Activated gamma-delta T cell treated with Interleukin-2 at 50 U/mL for 16 hours (primary cell): ENCODE data around the gene EXOC1.
A peak's percentile ranks its signal among the peaks of the same experiment; 100 is the strongest.
"Not testable (repeated sequence)": the region's sequence is repeated elsewhere in the genome, so short reads cannot be mapped to it uniquely, and the experiment has no call there.

Experiments used
- DNase-seq: peaks from one replicate; pipeline ENCODE4 v3.0.0-alpha.2; 2020

EXOC1 gene

DNA sequence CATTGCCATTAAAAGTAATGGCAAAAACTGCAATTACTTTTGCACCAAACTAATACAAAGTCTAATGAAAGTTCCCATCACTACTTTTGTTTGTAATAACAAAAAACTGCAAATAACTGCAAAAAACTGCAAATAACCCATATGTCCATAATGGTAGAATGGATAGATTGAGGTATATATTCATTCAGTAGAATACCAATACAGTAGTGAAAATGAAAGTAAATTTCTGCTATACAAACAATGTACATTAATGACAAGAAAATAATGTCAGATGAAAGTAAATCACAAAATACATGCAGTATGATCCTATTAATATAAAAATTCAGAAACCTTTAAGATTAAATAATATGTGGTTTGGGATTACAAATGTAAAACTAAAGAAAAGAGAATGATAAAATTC lies 54.0 kb downstream of the EXOC1 start:
- no peak for DNase-seq

DNA sequence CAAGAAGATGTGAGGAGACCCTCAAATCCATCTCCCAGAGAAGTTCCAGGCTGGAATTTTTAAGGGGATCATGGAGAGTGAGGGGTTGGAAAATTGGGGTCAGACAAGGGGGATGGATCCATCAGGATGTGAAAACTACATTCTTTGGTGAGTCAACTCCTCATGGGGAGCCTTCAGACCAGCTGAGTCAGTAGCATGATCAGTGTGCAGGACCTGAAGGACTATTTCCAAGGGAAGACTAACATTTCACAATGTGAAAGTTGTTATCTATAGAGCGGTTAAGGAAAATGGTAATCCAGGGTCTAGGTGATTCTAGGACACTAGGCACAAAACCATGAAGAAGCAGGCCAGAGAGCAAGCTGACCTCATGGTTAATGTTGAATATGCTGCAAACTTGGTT lies 56.7 kb downstream of the EXOC1 start:
- no peak for DNase-seq

DNA sequence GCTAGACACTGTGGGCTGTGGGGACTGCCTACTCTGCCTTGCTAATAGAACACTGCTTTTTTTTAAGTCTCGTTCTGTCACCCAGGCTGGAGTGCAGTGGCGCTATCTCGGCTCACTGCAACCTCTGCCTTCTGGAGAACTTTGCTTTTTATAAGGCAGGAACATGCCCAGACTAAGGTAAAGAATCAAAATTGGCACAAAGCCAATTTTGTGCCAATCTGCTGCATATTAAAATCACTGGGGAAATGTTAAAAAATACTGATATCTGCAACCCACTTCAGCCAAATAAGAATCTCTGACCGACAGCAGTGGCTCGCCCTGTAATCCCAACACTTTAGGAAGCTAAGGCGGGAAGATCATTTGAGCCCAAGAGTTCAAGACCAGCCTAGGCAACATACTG lies 58.8 kb downstream of the EXOC1 start:
- no peak for DNase-seq

DNA sequence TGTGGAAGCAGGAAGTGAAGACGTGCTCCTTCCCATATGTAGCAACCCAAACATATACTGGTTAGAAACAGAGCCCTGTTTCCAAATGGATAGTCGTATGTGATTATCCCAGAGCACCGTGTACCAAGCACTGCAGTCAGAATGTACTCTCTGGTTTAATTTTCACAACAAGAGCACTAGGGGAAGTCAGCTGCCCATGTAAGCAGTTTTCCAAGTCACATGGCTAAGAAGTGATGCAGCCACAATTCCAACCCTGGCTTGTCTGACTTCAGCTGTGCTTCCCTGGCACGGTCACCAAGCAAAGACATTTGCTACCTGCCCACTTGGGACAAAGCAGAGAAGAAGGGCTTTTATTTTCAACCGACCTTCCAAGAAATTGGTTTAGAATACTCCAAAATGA lies 67.1 kb downstream of the EXOC1 start:
- no peak for DNase-seq

DNA sequence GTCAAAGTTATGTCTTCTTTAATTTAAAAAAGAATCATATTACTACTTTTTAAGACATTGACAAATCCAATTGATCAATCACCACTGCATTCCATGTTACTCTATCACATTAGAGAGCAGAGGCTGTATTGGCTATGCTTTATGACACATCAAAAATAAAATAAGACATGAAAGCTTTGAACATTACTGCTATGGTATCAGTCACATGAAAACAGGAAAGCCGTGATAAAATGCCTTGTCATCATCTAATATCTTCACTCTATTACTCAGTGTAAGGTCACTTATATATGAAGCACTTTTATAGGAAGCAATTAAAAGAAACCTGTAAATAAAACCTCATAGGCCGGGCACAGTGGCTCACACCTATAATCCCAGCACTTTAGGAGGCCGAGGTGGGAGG lies 67.6 kb downstream of the EXOC1 start:
- no peak for DNase-seq

DNA sequence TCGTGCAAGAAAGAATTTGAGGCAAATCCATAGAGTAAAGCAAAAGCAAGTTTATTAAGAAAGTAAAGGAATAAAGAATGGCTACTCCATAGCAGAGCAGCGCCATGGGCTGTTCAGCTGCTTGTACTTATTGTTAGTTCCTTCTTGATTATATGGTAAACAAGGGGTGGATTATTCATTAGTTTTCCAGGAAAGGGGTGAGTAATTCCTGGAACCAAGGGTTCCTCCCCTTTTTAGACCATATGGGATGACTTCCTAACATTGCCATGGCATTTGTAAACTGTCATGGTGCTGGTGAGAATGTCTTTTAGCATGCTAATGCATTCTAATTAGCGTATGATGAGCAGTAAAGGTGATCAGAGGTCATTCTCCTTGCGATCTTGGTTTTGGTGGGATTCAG lies 71.8 kb downstream of the EXOC1 start:
- DNase-seq = no peak

DNA sequence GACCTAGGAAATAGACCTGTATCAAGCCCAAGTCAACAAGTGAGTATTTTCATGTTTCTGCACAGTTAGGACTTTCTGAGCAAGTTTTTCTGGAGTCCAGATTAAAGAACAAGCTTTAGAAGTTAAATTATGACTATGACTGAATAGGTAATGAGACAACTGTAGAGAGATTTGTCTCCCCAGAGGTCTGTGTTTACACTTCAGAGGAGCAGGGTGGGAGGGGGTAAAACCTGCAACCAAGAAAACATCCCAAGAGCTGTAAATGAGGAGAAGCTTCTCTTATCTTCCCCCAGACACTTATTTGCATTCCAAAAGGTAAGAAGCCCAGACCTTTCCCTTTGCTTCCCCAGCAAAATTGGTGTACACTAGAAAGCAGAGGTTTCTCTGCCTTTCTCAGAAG lies 73.2 kb downstream of the EXOC1 start:
- no peak for DNase-seq

DNA sequence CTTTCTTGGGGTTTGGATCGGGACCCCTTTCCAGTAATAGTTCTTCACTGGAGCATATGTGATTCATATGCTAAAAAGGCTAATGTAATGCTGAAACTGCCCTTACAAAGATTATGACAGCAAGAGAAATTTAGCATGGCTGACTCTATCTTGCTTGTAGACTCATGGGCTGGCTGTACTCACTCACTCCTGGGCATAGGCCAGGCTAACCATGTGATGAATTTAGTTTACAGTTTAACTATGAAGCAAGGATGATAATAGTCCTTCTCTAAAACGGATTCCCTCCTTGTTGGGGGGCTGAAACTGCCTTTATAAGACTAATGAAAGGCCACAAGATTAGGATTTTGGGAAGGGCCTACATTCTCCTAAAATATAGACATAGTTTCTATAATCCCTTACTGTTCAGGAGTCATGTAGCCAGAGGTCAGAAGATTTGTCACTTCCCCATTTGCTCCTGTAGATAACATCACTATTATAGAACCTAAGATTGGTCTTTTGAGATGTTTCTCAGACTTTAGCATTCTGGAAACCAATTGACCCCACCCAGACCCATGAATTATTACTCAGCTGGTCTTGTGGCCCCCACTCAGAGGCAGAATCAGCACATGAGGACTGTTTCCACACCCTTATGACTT lies 74.5 kb downstream of the EXOC1 start:
- DNase-seq = no peak

DNA sequence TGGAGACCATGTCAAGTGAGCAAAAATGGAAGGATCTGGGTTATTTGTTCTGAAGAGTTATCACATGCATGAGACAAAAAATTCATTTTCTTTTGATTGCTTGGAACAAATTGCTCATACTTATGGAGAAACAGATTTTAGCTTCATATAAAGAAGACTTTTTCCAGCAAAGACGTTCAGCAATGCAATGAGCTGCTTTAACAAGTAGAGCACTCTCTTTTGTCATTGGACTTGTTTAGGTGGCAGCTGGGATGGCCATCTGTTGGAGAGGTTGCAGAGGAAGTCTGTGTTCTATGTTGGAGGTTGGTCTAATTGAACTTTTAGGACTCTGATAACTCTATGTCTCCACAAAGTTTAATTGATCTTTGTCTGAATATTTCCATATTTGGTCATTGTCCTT lies 75.4 kb downstream of the EXOC1 start:
- DNase-seq = no peak

DNA sequence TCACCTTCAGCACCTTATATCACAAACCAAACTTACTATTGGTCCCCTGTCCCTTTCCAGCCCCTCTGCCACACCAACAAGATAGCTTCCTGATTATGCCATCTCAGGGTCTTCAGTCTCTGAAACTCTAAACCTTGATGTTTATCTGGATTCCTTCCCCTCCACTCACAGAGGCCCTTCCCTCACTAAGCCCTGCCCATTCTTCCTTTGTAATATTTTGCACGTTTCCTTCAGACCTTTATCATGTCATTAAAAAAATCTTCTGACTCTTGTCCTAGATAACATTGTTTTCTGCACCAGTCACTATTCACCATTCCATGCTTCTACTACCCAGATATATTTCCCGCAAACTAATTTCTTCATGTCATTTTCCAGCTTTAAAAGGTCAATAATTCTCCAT lies 77.6 kb downstream of the EXOC1 start:
- no peak for DNase-seq

DNA sequence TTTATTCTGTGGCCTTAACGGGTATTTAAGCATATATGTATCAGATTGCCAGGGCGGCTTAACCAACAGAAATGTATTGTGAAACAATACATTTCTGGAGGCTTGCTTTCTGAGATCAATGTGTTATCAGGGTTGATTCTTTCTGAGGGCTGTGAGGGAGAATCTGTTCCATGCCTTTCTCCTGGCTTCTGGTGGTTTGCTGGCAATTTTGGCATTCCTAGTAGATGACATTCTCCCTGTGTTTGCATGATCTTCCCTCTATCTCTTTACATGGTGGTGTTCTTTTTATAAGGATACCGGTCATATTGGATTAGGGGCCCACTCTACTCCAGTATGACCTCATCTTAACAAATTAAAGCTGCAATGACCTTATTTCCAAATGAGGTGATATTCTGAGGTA lies 78.4 kb downstream of the EXOC1 start:
- no peak for DNase-seq

DNA sequence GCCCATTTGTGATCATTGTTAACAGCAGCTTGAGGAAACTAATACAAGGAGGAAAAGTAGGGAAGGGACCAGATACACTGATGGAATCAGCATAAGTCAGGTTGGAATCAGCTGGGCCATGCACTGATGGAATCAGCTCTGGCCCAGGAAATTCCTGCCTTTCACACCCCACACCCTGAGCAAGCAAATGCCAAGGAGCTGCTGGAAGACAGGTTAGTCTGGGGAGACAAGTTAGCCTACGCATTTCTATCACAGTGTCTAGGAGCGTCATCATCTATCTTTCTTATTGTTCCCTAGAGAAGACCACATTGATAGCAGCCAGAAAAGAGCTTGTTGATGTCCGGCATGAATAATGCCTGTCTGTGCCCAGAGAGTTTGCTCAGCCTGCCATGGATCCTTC lies 79.1 kb downstream of the EXOC1 start:
- DNase-seq = no peak

DNA sequence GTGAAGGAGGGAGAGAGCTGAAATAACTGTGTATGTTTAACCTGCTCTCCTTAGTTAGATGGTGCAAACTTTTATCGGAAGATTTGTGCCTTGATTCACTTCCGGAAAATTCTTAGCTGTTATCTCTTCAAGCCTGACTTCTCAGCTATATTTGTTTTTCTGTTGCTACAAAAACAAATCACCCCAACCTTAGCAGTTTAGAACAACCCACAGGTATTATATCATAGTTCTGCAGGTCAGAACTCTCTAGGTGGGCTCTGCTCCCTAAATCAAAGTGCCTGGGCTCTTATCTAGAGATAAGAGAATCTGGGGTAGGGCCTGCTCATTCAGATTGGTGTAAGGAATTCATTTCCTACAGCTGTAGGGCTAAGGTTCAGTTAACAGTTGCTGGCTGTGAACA lies 80.2 kb downstream of the EXOC1 start:
- no peak for DNase-seq

DNA sequence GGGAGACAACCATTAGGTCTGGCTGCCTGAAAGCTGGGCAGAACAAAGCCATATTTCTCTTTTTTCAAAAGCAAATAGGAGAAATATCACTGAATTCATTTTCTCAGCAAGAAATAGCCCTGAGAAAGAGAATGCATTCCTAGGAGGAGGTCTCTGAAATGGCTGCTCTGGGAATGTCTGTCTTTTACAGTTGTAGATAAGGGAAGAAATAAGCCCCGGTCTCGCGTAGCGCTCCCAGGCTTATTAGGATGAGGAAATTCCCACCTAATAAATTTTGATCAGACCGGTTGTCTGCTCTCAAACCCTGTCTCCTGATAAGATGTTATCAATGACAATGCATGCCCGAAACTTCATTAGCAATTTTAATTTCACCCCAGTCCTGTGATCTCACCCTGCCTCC lies 82.5 kb downstream of the EXOC1 start:
- DNase-seq = not testable (repeated sequence)

DNA sequence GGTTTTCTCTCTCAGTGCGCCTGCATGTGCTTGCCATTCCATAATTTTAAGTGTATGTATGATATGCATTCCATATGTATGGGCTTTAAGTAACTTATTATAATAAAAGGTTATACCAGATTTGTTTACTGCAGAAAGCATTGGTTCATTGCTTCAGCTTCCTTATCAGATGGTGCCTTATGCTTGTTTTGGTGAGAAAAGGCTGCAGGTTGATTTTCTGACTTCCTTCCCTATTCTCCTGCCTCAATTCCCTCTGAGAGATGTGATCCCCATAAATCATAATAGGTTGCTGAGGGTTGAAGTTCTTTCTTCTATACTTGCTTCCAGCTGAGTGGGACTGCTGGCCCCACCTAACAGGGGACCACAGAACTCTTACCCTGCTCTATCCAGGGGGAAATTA lies 85.0 kb downstream of the EXOC1 start:
- DNase-seq = no peak

DNA sequence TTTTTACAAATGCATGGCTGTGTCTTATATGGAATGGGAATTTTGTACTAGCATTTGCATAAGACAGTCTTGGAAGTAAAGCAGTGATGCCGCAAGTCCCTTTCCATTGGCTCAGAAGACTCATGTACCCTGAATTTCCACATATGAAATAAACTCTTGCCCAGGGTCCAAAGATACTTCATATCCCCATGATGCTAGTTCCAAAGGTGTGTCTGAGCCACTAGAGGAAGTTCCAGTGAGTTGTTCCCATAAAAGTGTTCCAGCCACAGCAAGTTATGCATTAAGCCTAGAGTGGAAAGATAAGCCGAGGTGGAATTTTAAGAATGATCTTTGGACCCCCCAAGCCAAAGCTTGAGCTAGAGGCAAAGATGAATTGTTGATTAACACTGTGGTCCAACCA lies 86.0 kb downstream of the EXOC1 start:
- DNase-seq = no peak

DNA sequence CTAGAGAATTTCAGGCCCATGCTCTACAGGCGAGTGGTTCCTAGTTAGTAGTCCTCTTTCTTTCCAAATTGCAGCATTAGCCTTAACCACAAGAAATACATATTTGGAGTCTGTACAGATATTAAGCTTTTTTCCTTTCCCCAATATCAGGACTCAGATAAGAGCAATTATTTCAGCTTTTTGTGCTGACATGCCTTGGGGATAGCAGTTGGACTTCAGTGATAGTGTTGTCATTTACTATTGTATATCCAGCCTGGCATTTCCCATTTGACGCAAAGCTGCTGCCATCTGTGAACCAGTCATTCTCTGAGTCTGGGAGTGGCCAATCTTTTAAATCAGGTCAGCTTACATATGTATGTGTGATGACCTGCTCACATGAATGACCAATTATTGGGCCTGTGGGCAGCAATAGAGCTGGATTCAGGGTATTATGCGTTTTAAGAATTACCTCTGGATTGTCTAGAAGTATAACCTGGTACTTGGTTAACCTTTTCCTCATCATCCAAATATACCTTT lies 88.5 kb downstream of the EXOC1 start:
- DNase-seq = no peak

DNA sequence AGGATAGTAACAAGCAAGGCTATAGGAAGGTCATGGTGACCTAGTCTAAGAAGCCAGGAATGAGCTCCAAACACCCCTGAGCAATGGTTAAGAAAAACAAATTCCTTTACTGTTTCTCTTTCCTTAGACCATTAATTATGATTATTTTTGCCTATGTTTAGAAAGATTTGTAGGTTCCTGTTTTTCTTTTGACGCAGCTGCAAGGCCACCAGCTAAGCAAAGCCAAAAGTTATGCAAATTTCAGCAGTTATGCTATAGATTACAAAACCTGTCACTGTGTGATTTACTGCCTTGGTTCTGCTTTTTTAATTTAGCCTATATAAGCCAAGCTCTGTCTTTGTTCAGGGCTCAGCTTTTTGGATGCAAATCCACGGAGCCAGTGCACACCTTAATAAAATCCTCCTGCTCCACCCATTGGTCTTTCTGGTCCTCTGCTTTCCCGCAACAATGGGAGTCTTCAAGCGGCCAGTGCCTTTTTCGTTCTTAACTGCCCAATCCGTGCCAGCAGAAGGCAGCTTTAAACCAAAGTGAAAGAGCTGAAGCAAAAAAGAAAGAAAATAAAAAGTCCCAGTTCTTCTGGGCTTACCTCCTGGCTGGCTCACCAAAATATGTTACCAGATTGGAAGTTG lies 93.9 kb downstream of the EXOC1 start:
- no peak for DNase-seq

DNA sequence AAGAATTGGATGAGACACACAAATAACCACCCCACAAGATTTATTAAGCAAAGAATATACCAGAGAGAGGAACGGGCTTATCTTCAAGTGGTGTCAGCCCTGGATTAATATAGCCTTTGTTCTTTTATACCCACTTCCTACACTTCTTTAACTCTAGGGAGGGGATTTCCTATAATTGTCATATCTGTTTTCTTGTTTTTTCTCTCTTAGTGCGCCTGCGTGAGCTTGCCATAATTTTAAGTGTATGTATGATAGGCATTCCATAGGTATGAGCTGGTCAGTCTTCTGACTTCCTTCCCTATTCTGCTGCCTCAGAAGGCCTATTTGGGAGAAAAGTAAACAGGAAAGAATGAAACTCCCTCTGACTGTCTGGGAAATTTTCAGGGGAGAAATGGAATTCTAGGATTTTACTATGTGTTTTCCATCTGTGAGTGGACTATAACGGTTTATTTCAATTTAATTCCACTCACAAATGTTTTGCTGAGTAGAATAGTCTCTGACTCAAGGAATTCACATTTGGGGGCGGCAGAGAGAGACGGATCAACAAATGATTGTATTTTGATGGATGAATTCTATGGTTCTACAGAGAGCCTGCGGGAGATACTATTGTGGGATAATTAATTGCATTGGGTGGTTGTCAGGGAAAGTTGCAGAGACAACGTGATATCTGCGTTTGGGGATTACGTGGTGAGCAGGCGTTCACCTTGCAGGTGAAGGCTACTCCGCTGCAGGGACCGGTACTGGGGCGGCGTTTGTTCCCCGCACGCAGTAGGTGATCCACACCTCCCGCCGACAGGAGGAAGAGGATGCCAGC lies 94.7 kb downstream of the EXOC1 start:
- peak; percentile 20 for DNase-seq

DNA sequence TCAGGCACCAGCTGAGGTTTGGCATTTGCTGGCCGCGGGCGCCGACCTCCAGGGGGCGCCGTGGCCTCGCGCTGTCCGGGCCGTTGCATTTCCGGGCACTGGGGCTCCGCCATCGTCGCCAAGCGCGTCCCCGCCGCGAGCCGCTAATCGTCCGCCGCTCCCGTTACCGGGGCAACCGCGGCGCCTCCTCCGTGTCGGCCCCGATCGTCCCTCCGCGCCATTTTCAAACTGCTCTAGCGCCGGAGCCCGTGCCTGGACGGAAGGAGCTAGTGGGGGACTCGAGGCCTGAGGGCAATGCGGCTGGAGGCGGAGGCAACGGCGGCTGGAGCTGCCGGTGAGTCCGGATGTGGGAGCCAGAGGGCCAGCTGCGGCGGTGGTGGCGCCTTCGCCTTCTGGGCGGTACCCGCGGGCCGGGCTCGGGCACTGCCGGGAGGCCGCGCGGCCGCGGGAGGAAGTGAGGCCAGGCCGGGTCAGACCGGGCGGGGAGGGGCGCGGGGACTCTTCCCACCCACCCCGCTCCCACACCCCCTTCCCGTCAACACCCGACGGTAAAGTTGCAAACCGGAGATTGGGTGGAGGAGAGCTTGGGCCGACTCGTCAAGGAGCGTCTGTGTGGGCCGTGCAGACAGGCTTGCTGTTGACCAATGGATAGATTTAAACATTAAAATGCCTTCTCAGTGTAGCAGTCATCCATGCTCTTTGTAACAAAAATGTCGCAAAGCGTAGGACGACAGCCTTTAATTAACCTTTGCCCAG lies 95.5 kb downstream of the EXOC1 start, which contains the start of gene CEP135:
TSS of gene CEP135 (plus strand) at position 220 of the 756 bp plus-strand sequence. CDS start 3,186 bp downstream, outside the sequence.
- peak; percentile 93 for DNase-seq

DNA sequence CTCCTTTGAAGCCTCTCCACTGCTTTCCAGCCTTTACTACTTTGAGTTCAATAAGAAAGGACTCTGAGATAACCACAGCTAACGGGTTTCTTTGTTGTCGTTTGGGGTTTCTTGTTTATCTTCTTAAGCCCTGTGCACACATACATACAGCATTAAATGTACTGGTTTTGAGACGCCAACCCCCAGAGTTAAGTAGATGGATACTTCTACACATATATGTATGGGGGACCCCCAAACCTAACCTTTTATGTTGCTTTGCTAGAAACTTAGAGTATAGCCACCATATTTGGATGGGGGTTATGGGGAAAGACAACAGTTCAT lies 96.0 kb downstream of the EXOC1 start:
- DNase-seq = no peak

DNA sequence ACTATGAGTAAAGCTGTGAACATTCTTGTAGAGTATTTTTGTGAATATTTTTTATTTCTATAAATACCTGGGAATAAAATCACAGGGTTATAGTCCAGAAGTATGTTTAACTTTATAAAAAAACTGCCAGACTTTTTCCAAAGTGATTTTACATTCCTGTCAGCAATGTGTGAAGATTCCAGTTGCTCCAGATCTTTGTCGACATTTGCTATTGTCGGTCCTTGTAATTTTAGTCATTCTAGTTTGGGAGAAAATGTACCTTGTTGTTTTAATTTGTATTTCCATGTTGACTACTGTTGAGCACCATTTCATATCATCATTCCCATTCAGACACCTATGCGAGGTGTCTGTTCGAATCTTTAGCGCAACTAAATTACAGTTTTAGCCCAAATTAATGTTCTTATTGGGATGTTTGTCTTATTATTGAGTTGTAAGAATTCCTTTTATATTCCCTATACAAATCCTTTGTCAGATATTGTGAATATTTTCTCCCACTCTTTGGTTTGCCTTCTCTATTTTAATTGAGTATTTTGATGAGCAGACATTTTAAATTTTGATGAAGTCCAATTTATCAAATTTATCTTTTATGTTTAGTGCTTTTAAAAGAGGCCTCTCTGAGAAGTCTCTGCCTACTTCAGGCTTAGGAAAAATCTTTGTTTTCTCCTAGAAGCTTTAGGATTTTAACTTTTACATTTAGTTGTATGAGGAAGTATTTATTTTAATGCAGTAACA lies 97.9 kb downstream of the EXOC1 start:
- no peak for DNase-seq
